Fibroblast of peridontal ligament (primary cell): Measurements from ENCODE around the gene RFX1.

Experiments
- DNase-seq: peaks from one replicate; pipeline ENCODE4 v3.0.0-alpha.2; 2010; ENCODE audit errors: extremely low read depth

Gene RFX1

GRCh38 chr19:13996928-13997630 is 9.0 kb downstream of the RFX1 start:
- DNase-seq = no peak

GRCh38 chr19:13995878-13996765 is 10.0 kb downstream of the RFX1 start:
- no peak for DNase-seq

- peak; percentile 70 for DNase-seq
Measured at GRCh38 chr19:13995017-13995728, 10.9 kb downstream of the RFX1 start.

- peak; percentile 18 for DNase-seq
Measured at GRCh38 chr19:13993590-13994300, 12.4 kb downstream of the RFX1 start.

- no peak for DNase-seq
Measured at GRCh38 chr19:13992025-13992424, 14.1 kb downstream of the RFX1 start.

GRCh38 chr19:13990085-13990484 is 16.0 kb downstream of the RFX1 start:
- DNase-seq = no peak

- DNase-seq = no peak
Measured at GRCh38 chr19:13989487-13989886, 16.6 kb downstream of the RFX1 start.

- no peak for DNase-seq
Measured at GRCh38 chr19:13987101-13987890, 18.8 kb downstream of the RFX1 start.

GRCh38 chr19:13986348-13986904 is 19.7 kb downstream of the RFX1 start:
- peak; percentile 33 for DNase-seq

- DNase-seq = no peak
Measured at GRCh38 chr19:13985771-13986347, 20.3 kb downstream of the RFX1 start.

GRCh38 chr19:13984875-13985741 is 21.0 kb downstream of the RFX1 start:
- DNase-seq = no peak

GRCh38 chr19:13984186-13984585 is 21.9 kb downstream of the RFX1 start:
- no peak for DNase-seq

GRCh38 chr19:13983213-13983889 is 22.8 kb downstream of the RFX1 start:
- no peak for DNase-seq

GRCh38 chr19:13982773-13983172 is 23.3 kb downstream of the RFX1 start:
- no peak for DNase-seq

GRCh38 chr19:13981988-13982501 is 24.1 kb downstream of the RFX1 start:
- DNase-seq = no peak

GRCh38 chr19:13981467-13981866 is 24.7 kb downstream of the RFX1 start:
- DNase-seq = no peak

- no peak for DNase-seq
Measured at GRCh38 chr19:13981021-13981420, 25.1 kb downstream of the RFX1 start.

- no peak for DNase-seq
Measured at GRCh38 chr19:13980340-13980739, 25.8 kb downstream of the RFX1 start.
